Fibroblast of lung (primary cell): ENCODE results near the gene CACNG3.

Experiments used
- CTCF ChIP-seq, 2 donors: IDR thresholded peaks in 1 of 2; conservative IDR thresholded peaks in 1 of 2; 1 replicate in 1 of 2; 2 replicates in 1 of 2; pipeline ENCODE4 v1.5.1; 2011 to 2012; ENCODE audit warnings: low read length in 2 of 2, control low read depth in 1 of 2, inconsistent platforms in 1 of 2, low read depth in 1 of 2, mild to moderate bottlenecking in 1 of 2
- EZH2 ChIP-seq: IDR thresholded peaks from 2 replicates; pipeline ENCODE4 v1.5.1; 2012; ENCODE audit warnings: low read length, control low read depth, mild to moderate bottlenecking; ENCODE audit errors: missing control alignments

- TF ChIP-seq CTCF (conservative IDR thresholded peaks at IDR 0.05 in 1 of 2, IDR thresholded peaks at IDR 0.05 in 1 of 2; ENCODE audit: low read depth in 1 of 2, low read length in 2 of 2) (no peak), EZH2 (no peak)
Observed at GRCh38 chr16:24302636-24303035, 46.5 kb downstream of the CACNG3 start.
